H9 (cell line): ENCODE data around the gene GARRE1. TPM values are rescaled to one million over a fixed set of nuclear protein-coding genes. Genes with fewer than 3 reads are reported as not detected.
A peak's percentile ranks its signal among the peaks of the same experiment; 100 is the strongest.

Experiments
- DNase-seq: peaks from one replicate; pipeline ENCODE4 v3.0.0-alpha.2; 2017
- H2AFZ ChIP-seq: one replicate; pipeline ENCODE4 v1.6.1; 2013; ENCODE audit warnings: mild to moderate bottlenecking, low read length, control low read depth, moderate library complexity
- H2AK5ac ChIP-seq: 2 replicates; pipeline ENCODE4 v1.6.1; 2013; ENCODE audit warnings: low read length, control low read depth, mixed read lengths; ENCODE audit not compliant: insufficient read length
- H2BK120ac ChIP-seq: one replicate; pipeline ENCODE4 v1.6.1; 2013; ENCODE audit warnings: low read depth, mild to moderate bottlenecking, low read length, control low read depth, inconsistent platforms; ENCODE audit not compliant: poor library complexity, severe bottlenecking
- H2BK12ac ChIP-seq: 2 replicates; pipeline ENCODE4 v1.6.1; 2013; ENCODE audit warnings: low read length, control low read depth, mixed read lengths, low read depth; ENCODE audit not compliant: insufficient read length
- H2BK15ac ChIP-seq: 2 replicates; pipeline ENCODE4 v1.6.1; 2013; ENCODE audit warnings: low read depth, low read length, control low read depth
- H2BK20ac ChIP-seq: one replicate; pipeline ENCODE4 v1.6.1; 2013; ENCODE audit warnings: low read depth, mild to moderate bottlenecking, low read length, control low read depth, inconsistent platforms; ENCODE audit not compliant: poor library complexity, severe bottlenecking
- H2BK5ac ChIP-seq: 2 replicates; pipeline ENCODE4 v1.6.1; 2013; ENCODE audit warnings: low read length, control low read depth, mixed read lengths; ENCODE audit not compliant: insufficient read length
- H3K14ac ChIP-seq: 2 replicates; pipeline ENCODE4 v1.6.1; 2013; ENCODE audit warnings: low read length, control low read depth; ENCODE audit not compliant: insufficient read depth
- H3K18ac ChIP-seq: 2 replicates; pipeline ENCODE4 v1.6.1; 2013; ENCODE audit warnings: low read depth, mild to moderate bottlenecking, mixed read lengths, low read length, control low read depth; ENCODE audit not compliant: insufficient read length
- H3K23ac ChIP-seq: 2 replicates; pipeline ENCODE4 v1.6.1; 2013; ENCODE audit warnings: low read length, control low read depth, mixed read lengths, low read depth; ENCODE audit not compliant: insufficient read length
- H3K23me2 ChIP-seq: 2 replicates; pipeline ENCODE4 v1.6.1; 2013; ENCODE audit warnings: low read depth, mild to moderate bottlenecking, mixed read lengths, low read length, control low read depth; ENCODE audit not compliant: insufficient read length, poor library complexity, severe bottlenecking
- H3K27ac ChIP-seq: 2 replicates; pipeline ENCODE4 v1.5.1; 2013; ENCODE audit warnings: low read length, control low read depth, mixed read lengths, low read depth; ENCODE audit not compliant: insufficient read length
- H3K27me3 ChIP-seq: 2 replicates; pipeline ENCODE4 v1.6.1; 2013; ENCODE audit warnings: low read length, control low read depth, inconsistent platforms; ENCODE audit not compliant: insufficient read depth
- H3K4ac ChIP-seq: 2 replicates; pipeline ENCODE4 v1.6.1; 2013; ENCODE audit warnings: low read depth, mild to moderate bottlenecking, control low read depth, inconsistent platforms, low read length, moderate library complexity
- H3K4me1 ChIP-seq: 2 replicates; pipeline ENCODE4 v1.6.1; 2013; ENCODE audit warnings: low read length, control low read depth, inconsistent platforms; ENCODE audit not compliant: insufficient read depth
- H3K4me2 ChIP-seq: 2 replicates; pipeline ENCODE4 v1.6.1; 2013; ENCODE audit warnings: low read length, control low read depth, mixed read lengths; ENCODE audit not compliant: insufficient read length, insufficient read depth
- H3K56ac ChIP-seq: 2 replicates; pipeline ENCODE4 v1.6.1; 2013; ENCODE audit warnings: low read depth, mild to moderate bottlenecking, mixed read lengths, low read length, control low read depth; ENCODE audit not compliant: insufficient read length
- H3K79me1 ChIP-seq: 2 replicates; pipeline ENCODE4 v1.6.1; 2013; ENCODE audit warnings: low read depth, mild to moderate bottlenecking, moderate library complexity, low read length, control low read depth, inconsistent platforms; ENCODE audit not compliant: insufficient read depth, poor library complexity, severe bottlenecking
- H3K79me2 ChIP-seq: 2 replicates; pipeline ENCODE4 v1.6.1; 2013; ENCODE audit warnings: low read length, control low read depth, inconsistent platforms; ENCODE audit not compliant: insufficient read depth
- H3K9ac ChIP-seq: 2 replicates; pipeline ENCODE4 v1.6.1; 2013; ENCODE audit warnings: low read length, control low read depth, mixed read lengths; ENCODE audit not compliant: insufficient read length; ENCODE audit errors: extremely low read depth
- H3K9me3 ChIP-seq: one replicate; pipeline ENCODE4 v1.6.1; 2013; ENCODE audit warnings: low read depth, low read length, inconsistent platforms; ENCODE audit not compliant: control insufficient read depth
- H3T11ph ChIP-seq: one replicate; pipeline ENCODE4 v1.6.1; 2013; ENCODE audit warnings: mild to moderate bottlenecking, low read length, control low read depth, inconsistent platforms
- H4K20me1 ChIP-seq: one replicate; pipeline ENCODE4 v1.6.1; 2013; ENCODE audit not compliant: control insufficient read depth, insufficient read length, insufficient read depth
- H4K5ac ChIP-seq: 2 replicates; pipeline ENCODE4 v1.6.1; 2013; ENCODE audit warnings: low read depth, mild to moderate bottlenecking, mixed read lengths, low read length, control low read depth; ENCODE audit not compliant: insufficient read length
- H4K8ac ChIP-seq: replicated peaks from 2 replicates; pipeline ENCODE4 v1.6.1; 2013; ENCODE audit warnings: low read length, control low read depth, mixed read lengths, low read depth; ENCODE audit not compliant: insufficient read length
- H4K91ac ChIP-seq: 2 replicates; pipeline ENCODE4 v1.6.1; 2013; ENCODE audit warnings: low read depth, mild to moderate bottlenecking, moderate library complexity, mixed read lengths, low read length, control low read depth; ENCODE audit not compliant: insufficient read length
- H3K27ac Mint-ChIP-seq, 3 experiments: 2 replicates in 2 of 3; 3 replicates in 1 of 3; pipeline ENCODE4 v1.8.0; 2020 to 2021; ENCODE audit warnings: mixed read lengths in 3 of 3, mild to moderate bottlenecking in 1 of 3, moderate library complexity in 1 of 3
- H3K27me3 Mint-ChIP-seq: 2 replicates; pipeline ENCODE4 v1.8.0; 2021; ENCODE audit warnings: low read depth, mild to moderate bottlenecking, moderate library complexity, mixed read lengths
- H3K36me3 Mint-ChIP-seq, 3 experiments: 2 replicates in 2 of 3; 3 replicates in 1 of 3; pipeline ENCODE4 v1.8.0; 2020 to 2021; ENCODE audit warnings: low read depth in 3 of 3, mixed read lengths in 3 of 3; ENCODE audit not compliant: insufficient read depth in 1 of 3
- H3K4me1 Mint-ChIP-seq, 2 experiments: 2 replicates each; pipeline ENCODE4 v1.8.0; 2020; ENCODE audit warnings: mixed read lengths in 2 of 2
- H3K4me3 Mint-ChIP-seq, 2 experiments: 2 replicates in 1 of 2; 3 replicates in 1 of 2; pipeline ENCODE4 v1.8.0; 2020 to 2021; ENCODE audit warnings: mild to moderate bottlenecking in 2 of 2, mixed read lengths in 2 of 2, moderate library complexity in 1 of 2
- H3K9me3 Mint-ChIP-seq, 2 experiments: 2 replicates in 1 of 2; 3 replicates in 1 of 2; pipeline ENCODE4 v1.8.0; 2020; ENCODE audit warnings: mild to moderate bottlenecking in 2 of 2, mixed read lengths in 2 of 2, moderate library complexity in 1 of 2
- WGBS: extraction: QIAGEN DNeasy Blood & Tissue Kit; methylation state at CpG from one replicate; pipeline ENCODE4 v1.1.7; 2013; ENCODE audit warnings: missing lambda C conversion rate, low lambda C conversion rate, mixed read lengths; ENCODE audit not compliant: insufficient read length; ENCODE audit errors: extremely low coverage; 5-methylcytosine and 5-hydroxymethylcytosine counted together
- total RNA-seq: library from RNA; stranded (reverse); gene quantifications from 2 replicates; pipeline ENCODE4 v1.2.1, GENCODE V29; 2021
- TF ChIP-seq, protein P1 (sequence below): fragments of 200-600 bp; sonication (generic); conservative IDR thresholded peaks from 3 replicates; pipeline ENCODE4 v1.8.0; 2021; ENCODE audit warnings: antibody characterized with exemption, mild to moderate bottlenecking

GARRE1 gene
- total RNA-seq, 1 experiment from 2014 or later, result 24.1 TPM

DNA sequence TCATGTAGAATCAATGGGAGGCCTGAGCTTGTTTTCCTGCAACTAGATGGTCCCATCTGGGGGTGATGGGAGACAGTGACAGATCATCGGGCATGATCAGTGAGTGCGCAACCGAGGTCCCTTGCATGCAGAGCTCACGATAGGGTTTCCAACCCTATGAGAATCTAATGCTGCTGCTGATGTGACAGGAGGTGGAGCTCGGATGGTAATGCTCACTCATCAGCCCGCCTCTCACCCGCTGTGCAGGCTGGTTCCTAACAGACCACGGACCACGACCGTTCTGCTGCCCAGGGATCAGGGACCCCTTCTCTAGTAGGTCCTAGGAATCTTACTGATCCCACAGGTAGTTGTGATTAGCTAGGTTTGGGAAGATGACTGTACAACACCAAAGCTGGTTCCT is 23.5 kb upstream of the GARRE1 start:
- Histone ChIP-seq H4K8ac (no peak overlapping the region), H3K27ac (no peak overlapping the region), H3T11ph (no peak overlapping the region), H3K14ac (no peak overlapping the region), H3K4me1 (peaks cover 6% of the 10 kb centered on the region; the same call in 1 of the 2 replicates), H2BK120ac (no peak overlapping the region), H4K91ac (no peak overlapping the region), H2AFZ (no peak overlapping the region), H3K9me3 (no peaks in the 10 kb centered on the region), H3K4me2 (no peak overlapping the region), H2BK15ac (no peak overlapping the region), H3K79me2 (no peaks in the 10 kb centered on the region), H3K9ac (no peak overlapping the region), H2AK5ac (no peak overlapping the region), H2BK5ac (no peak overlapping the region), H3K4ac (no peak overlapping the region), H3K18ac (no peak overlapping the region), H4K5ac (no peak overlapping the region), H2BK20ac (no peak overlapping the region), H3K56ac (no peak overlapping the region), H3K27me3 (no peaks in the 10 kb centered on the region), H2BK12ac (no peak overlapping the region), H3K23me2 (no peaks in the 10 kb centered on the region), H3K23ac (no peak overlapping the region), H3K79me1 (no peaks in the 10 kb centered on the region), H4K20me1 (no peaks in the 10 kb centered on the region)
- no peak for DNase-seq
- no peaks in the 10 kb centered on the region for H3K27me3 Mint-ChIP-seq
- TF ChIP-seq, protein P1, sequence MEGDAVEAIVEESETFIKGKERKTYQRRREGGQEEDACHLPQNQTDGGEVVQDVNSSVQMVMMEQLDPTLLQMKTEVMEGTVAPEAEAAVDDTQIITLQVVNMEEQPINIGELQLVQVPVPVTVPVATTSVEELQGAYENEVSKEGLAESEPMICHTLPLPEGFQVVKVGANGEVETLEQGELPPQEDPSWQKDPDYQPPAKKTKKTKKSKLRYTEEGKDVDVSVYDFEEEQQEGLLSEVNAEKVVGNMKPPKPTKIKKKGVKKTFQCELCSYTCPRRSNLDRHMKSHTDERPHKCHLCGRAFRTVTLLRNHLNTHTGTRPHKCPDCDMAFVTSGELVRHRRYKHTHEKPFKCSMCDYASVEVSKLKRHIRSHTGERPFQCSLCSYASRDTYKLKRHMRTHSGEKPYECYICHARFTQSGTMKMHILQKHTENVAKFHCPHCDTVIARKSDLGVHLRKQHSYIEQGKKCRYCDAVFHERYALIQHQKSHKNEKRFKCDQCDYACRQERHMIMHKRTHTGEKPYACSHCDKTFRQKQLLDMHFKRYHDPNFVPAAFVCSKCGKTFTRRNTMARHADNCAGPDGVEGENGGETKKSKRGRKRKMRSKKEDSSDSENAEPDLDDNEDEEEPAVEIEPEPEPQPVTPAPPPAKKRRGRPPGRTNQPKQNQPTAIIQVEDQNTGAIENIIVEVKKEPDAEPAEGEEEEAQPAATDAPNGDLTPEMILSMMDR, result no peak
- no peaks in the 10 kb centered on the region for H3K9me3 Mint-ChIP-seq
- H3K27ac Mint-ChIP-seq, result peak overlapping the region; percentile 20 to 97 (median 96); a peak in 3 of 7 replicates
- H3K36me3 Mint-ChIP-seq, result peaks cover 16 to 44% (median 33%) of the 10 kb centered on the region in 3 experiments; a peak in 6 of 7 replicates
- peaks cover 35 to 39% of the 10 kb centered on the region in 2 experiments for H3K4me1 Mint-ChIP-seq
- WGBS, result no CpG with 5 or more reads among the region's 10 CpGs
- H3K4me3 Mint-ChIP-seq, result no peak overlapping the region
